Esophagus muscularis mucosa (tissue), 4 donors: ENCODE results near the gene DDX46. TPM values are rescaled to one million over a fixed set of nuclear protein-coding genes. Genes with fewer than 3 reads are reported as not detected.
A peak's percentile ranks its signal among the peaks of the same experiment; 100 is the strongest.

Experiments
- DNase-seq: peaks from one replicate; pipeline ENCODE4 v3.0.0-alpha.2; 2017; ENCODE audit errors: extremely low spot score
- H3K27ac ChIP-seq, 4 donors: fragments of 200-600 bp; sonication (generic); replicated peaks in 1 of 4; 1 replicate in 3 of 4; 2 replicates in 1 of 4; pipeline ENCODE4 v1.5.1; 2016 to 2019; ENCODE audit warnings: mild to moderate bottlenecking in 1 of 4
- H3K27me3 ChIP-seq, 4 donors: fragments of 200-600 bp; sonication (generic); one replicate each; pipeline versions ENCODE4 v1.5.1 to v1.6.0; 2016 to 2019
- H3K36me3 ChIP-seq, 4 donors: fragments of 200-600 bp; sonication (generic); one replicate each; pipeline ENCODE4 v1.5.1; 2016 to 2019
- H3K4me1 ChIP-seq, 4 donors: fragments of 200-600 bp; sonication (generic); one replicate each; pipeline ENCODE4 v1.5.1; 2016 to 2019
- H3K4me3 ChIP-seq, 4 donors: fragments of 200-600 bp; sonication (generic); 1 replicate in 2 of 4; 2 replicates in 2 of 4; pipeline ENCODE4 v1.5.1; 2016 to 2019; ENCODE audit warnings: mild to moderate bottlenecking in 4 of 4, moderate library complexity in 1 of 4
- H3K9me3 ChIP-seq, 4 donors: fragments of 200-600 bp; sonication (generic); 1 replicate in 3 of 4; 2 replicates in 1 of 4; pipeline ENCODE4 v1.5.1; 2016 to 2019
- CTCF ChIP-seq, 3 experiments: fragments of 200-600 bp in 2 of 3; fragments of 450-650 bp in 1 of 3; sonication (generic) in 2 of 3; IDR thresholded peaks; one replicate each; pipeline ENCODE4 v1.5.1; 2017 to 2019; ENCODE audit warnings: antibody characterized with exemption in 3 of 3, mild to moderate bottlenecking in 2 of 3, moderate library complexity in 1 of 3
- EP300 ChIP-seq: sonication (generic); formaldehyde crosslinking; IDR thresholded peaks from one replicate; pipeline ENCODE4 v1.6.1; 2017; ENCODE audit warnings: antibody characterized with exemption
- POLR2A ChIP-seq: fragments of 450-650 bp; IDR thresholded peaks from one replicate; pipeline ENCODE4 v1.6.1; 2017; ENCODE audit warnings: antibody characterized with exemption, moderate library complexity, mild to moderate bottlenecking, low read depth
- POLR2AphosphoS5 ChIP-seq, 2 donors: sonication (generic); formaldehyde crosslinking; IDR thresholded peaks; one replicate each; pipeline ENCODE4 v1.6.1; 2017; ENCODE audit warnings: antibody characterized with exemption in 2 of 2
- WGBS: methylation state at CpG from one replicate; pipeline ENCODE4 v1.1.5; 2018; 5-methylcytosine and 5-hydroxymethylcytosine counted together
- intact Hi-C: fragments of 100-400 bp; cut with DNase I; formaldehyde crosslinking; loops from one replicate; pipeline ENCODE4 v1.15.1; 2023
- total RNA-seq, 4 donors: library from RNA; depleted of rRNA; stranded (reverse); fragments of >200 nt; gene quantifications; one replicate each; pipeline versions ENCODE4 v1.1.0 to v1.2.1, GENCODE V29; 2016

Gene DDX46
- total RNA-seq, 4 donors from 2014 or later = 29.2 to 33.2 (median 30.5) TPM

GRCh38 chr5:134738133-134738962, 20.2 kb upstream of the DDX46 start, which contains the start of gene CAMLG:
Gene CAMLG (plus strand): TSS chr5:134738548. CDS start chr5:134738621, 73 bp downstream.
- DNase-seq = peak; percentile 99
- intact Hi-C loops = loop anchor here (2.0 kb wide), 1 partner anchor 166 kb away; the partner anchor contains the start of gene PCBD2
- H3K36me3 ChIP-seq = peaks cover 0 to 20% (median 3%) of the 10 kb centered on the region in 4 donors

GRCh38 chr5:134738963-134739661, 19.5 kb upstream of the DDX46 start:
- Histone ChIP-seq H3K4me1 (peaks cover 16 to 46% (median 37%) of the 10 kb centered on the region in 4 donors), H3K9me3 (no peaks in the 10 kb centered on the region), H3K27me3 (no peaks in the 10 kb centered on the region), H3K36me3 (peaks cover 0 to 23% (median 4%) of the 10 kb centered on the region in 4 donors), H3K4me3 (peak overlapping the region; percentile 74 to 90 (median 82)), H3K27ac (peak overlapping the region; percentile 92 to 98 (median 94))
- WGBS = 6% methylated on average over 21 of the region's 21 CpGs
- intact Hi-C loops = loop anchor here (2.0 kb wide), 1 partner anchor 166 kb away; the partner anchor contains the start of gene PCBD2
- TF ChIP-seq CTCF (IDR thresholded peaks at IDR 0.05) = no peak
- TF ChIP-seq POLR2A = no peak
- no peak for TF ChIP-seq EP300
- TF ChIP-seq POLR2AphosphoS5 (IDR thresholded peaks at IDR 0.05) = no peak
- DNase-seq = no peak

More at GRCh38 chr5:134738133-134738962, 20.2 kb upstream of the DDX46 start, which contains the start of gene CAMLG:
- Histone ChIP-seq H3K27ac (peak within 1 kb of the TSS; percentile 92 to 98 (median 94)), H3K4me1 (peaks cover 16 to 46% (median 37%) of the 10 kb centered on the region in 4 donors), H3K9me3 (no peaks in the 10 kb centered on the region), H3K4me3 (peak within 1 kb of the TSS; percentile 74 to 90 (median 82)), H3K27me3 (no peaks in the 10 kb centered on the region)
- TF ChIP-seq POLR2A (peak; percentile 95), EP300 (no peak), POLR2AphosphoS5 (IDR thresholded peaks at IDR 0.05) (peak; percentile 98 to 99), CTCF (IDR thresholded peaks at IDR 0.05) (peak; percentile 21 to 49 (median 38))
- WGBS = under 1% methylated on average over 39 of the region's 66 CpGs

GRCh38 chr5:134741052-134741451, 17.5 kb upstream of the DDX46 start:
- 92% methylated on average over 11 of the region's 11 CpGs for WGBS
- intact Hi-C loops = no loop called here
- H3K27me3 ChIP-seq = no peaks in the 10 kb centered on the region
- no peak overlapping the region for H3K27ac ChIP-seq
- no peaks in the 10 kb centered on the region for H3K9me3 ChIP-seq
- no peak for TF ChIP-seq CTCF (IDR thresholded peaks at IDR 0.05)
- TF ChIP-seq POLR2A = no peak
- TF ChIP-seq EP300 = no peak
- TF ChIP-seq POLR2AphosphoS5 (IDR thresholded peaks at IDR 0.05) = no peak
- peaks cover 16 to 46% (median 37%) of the 10 kb centered on the region in 4 donors for H3K4me1 ChIP-seq
- H3K4me3 ChIP-seq = no peak overlapping the region
- no peak for DNase-seq
- peaks cover 0 to 32% (median 5%) of the 10 kb centered on the region in 4 donors for H3K36me3 ChIP-seq

- intact Hi-C loops = no loop called here
- Histone ChIP-seq H3K27ac (no peak overlapping the region), H3K27me3 (no peaks in the 10 kb centered on the region), H3K36me3 (peaks cover 0 to 37% (median 8%) of the 10 kb centered on the region in 4 donors), H3K4me3 (no peak overlapping the region), H3K9me3 (no peaks in the 10 kb centered on the region), H3K4me1 (peaks cover 16 to 45% (median 34%) of the 10 kb centered on the region in 4 donors)
- 98% methylated on average over 2 of the region's 2 CpGs for WGBS
- TF ChIP-seq EP300 (no peak), CTCF (IDR thresholded peaks at IDR 0.05) (no peak), POLR2AphosphoS5 (IDR thresholded peaks at IDR 0.05) (no peak), POLR2A (no peak)
- DNase-seq = no peak
These were observed 16.4 kb upstream of the DDX46 start for GRCh38 chr5:134742134-134742533.
